Retinal pigment epithelial cell (primary cell): Measurements from ENCODE around the gene NUP50.

Source experiments
- DNase-seq: peaks from one replicate; pipeline ENCODE4 v3.0.0-alpha.2; 2010; ENCODE audit warnings: low read depth
- H3K4me3 ChIP-seq: 2 replicates; pipeline ENCODE4 v1.5.1; 2011; ENCODE audit warnings: mild to moderate bottlenecking, low read length, control low read depth, moderate library complexity
- CTCF ChIP-seq: conservative IDR thresholded peaks from 2 replicates; pipeline ENCODE4 v1.5.1; 2011; ENCODE audit warnings: low read depth, low read length, control low read depth, inconsistent platforms

NUP50 gene

GRCh38 chr22:45144916-45145315 lies 18.8 kb upstream of the NUP50 start:
- TF ChIP-seq CTCF: no peak
- no peak for DNase-seq
- H3K4me3 ChIP-seq: no peak overlapping the region

- TF ChIP-seq CTCF: no peak
- no peak for DNase-seq
- H3K4me3 ChIP-seq: no peak overlapping the region
Measured at GRCh38 chr22:45149671-45150070, 14.1 kb upstream of the NUP50 start.

GRCh38 chr22:45150139-45150538 lies 13.6 kb upstream of the NUP50 start:
- H3K4me3 ChIP-seq: no peak overlapping the region
- no peak for DNase-seq
- TF ChIP-seq CTCF: no peak

GRCh38 chr22:45151503-45151902 lies 12.2 kb upstream of the NUP50 start:
- TF ChIP-seq CTCF: no peak

GRCh38 chr22:45154383-45154782 lies 9.3 kb upstream of the NUP50 start:
- DNase-seq: no peak
- no peak for TF ChIP-seq CTCF
- no peak overlapping the region for H3K4me3 ChIP-seq

More at GRCh38 chr22:45151503-45151902, 12.2 kb upstream of the NUP50 start:
- no peak overlapping the region for H3K4me3 ChIP-seq
- DNase-seq: no peak

- TF ChIP-seq CTCF: no peak
- DNase-seq: no peak
- no peak overlapping the region for H3K4me3 ChIP-seq
Measured at GRCh38 chr22:45155050-45155840, 8.5 kb upstream of the NUP50 start.

- H3K4me3 ChIP-seq: no peak overlapping the region
- no peak for DNase-seq
- no peak for TF ChIP-seq CTCF
Measured at GRCh38 chr22:45157907-45158306, 5.8 kb upstream of the NUP50 start.
